Suprapubic skin (tissue), 4 donors: ENCODE results near the gene UQCC5.

ENCODE experiments used
- EP300 ChIP-seq: sonication (generic); formaldehyde crosslinking; IDR thresholded peaks from one replicate; pipeline ENCODE4 v1.6.1; 2017; ENCODE audit warnings: antibody characterized with exemption
- POLR2A ChIP-seq, 2 donors: fragments of 450-650 bp; IDR thresholded peaks; one replicate each; pipeline ENCODE4 v1.6.1; 2017; ENCODE audit warnings: antibody characterized with exemption in 2 of 2, mild to moderate bottlenecking in 2 of 2, moderate library complexity in 2 of 2
- POLR2AphosphoS5 ChIP-seq, 3 donors: sonication (generic); formaldehyde crosslinking; IDR thresholded peaks; one replicate each; pipeline ENCODE4 v1.6.1; 2017; ENCODE audit warnings: antibody characterized with exemption in 3 of 3
- TF ChIP-seq, protein P1 (sequence below), 2 donors: fragments of 200-600 bp in 1 of 2; fragments of 450-650 bp in 1 of 2; sonication (generic) in 1 of 2; IDR thresholded peaks; one replicate each; pipeline ENCODE4 v1.5.1; 2016 to 2019; ENCODE audit warnings: antibody characterized with exemption in 2 of 2, mild to moderate bottlenecking in 1 of 2, moderate library complexity in 1 of 2

DNA sequence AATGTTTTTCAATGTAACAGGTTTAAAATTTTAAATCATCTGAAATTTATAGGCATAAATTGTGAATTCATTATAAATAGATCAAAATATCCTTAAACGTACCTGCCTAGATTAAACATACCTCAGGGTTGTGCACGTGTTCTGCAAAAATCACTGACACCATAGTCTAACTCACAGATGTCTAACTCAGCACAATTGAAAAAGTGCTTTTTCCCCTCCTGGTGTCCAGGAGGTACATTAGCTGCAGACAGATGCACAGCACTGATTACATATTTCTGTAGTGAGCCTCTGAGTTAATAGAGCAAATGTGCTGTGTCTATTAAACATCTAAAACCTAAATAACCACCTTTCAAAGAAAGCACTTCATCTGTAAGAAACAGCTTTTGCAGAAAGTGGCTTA, 10.7 kb downstream of the UQCC5 start:
- TF ChIP-seq EP300: no peak
- TF ChIP-seq, protein P1, sequence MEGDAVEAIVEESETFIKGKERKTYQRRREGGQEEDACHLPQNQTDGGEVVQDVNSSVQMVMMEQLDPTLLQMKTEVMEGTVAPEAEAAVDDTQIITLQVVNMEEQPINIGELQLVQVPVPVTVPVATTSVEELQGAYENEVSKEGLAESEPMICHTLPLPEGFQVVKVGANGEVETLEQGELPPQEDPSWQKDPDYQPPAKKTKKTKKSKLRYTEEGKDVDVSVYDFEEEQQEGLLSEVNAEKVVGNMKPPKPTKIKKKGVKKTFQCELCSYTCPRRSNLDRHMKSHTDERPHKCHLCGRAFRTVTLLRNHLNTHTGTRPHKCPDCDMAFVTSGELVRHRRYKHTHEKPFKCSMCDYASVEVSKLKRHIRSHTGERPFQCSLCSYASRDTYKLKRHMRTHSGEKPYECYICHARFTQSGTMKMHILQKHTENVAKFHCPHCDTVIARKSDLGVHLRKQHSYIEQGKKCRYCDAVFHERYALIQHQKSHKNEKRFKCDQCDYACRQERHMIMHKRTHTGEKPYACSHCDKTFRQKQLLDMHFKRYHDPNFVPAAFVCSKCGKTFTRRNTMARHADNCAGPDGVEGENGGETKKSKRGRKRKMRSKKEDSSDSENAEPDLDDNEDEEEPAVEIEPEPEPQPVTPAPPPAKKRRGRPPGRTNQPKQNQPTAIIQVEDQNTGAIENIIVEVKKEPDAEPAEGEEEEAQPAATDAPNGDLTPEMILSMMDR (IDR thresholded peaks at IDR 0.05): no peak
- no peak for TF ChIP-seq POLR2AphosphoS5 (IDR thresholded peaks at IDR 0.05)
- no peak for TF ChIP-seq POLR2A (IDR thresholded peaks at IDR 0.05)
